BE2C (cell line): ENCODE data around the gene RAMP3.
A peak's percentile ranks its signal among the peaks of the same experiment; 100 is the strongest.

ENCODE experiments used
- DNase-seq: peaks from one replicate; pipeline ENCODE4 v3.0.0-alpha.2; 2020
- H3K27me3 ChIP-seq: fragments of 250-450 bp; sonication (Bioruptor Pico); 2 replicates; pipeline ENCODE4 v1.5.1; 2020; ENCODE audit warnings: mild to moderate bottlenecking
- H3K36me3 ChIP-seq: fragments of 250-450 bp; sonication (Bioruptor Pico); 2 replicates; pipeline ENCODE4 v1.5.1; 2020; ENCODE audit warnings: mild to moderate bottlenecking
- H3K4me1 ChIP-seq: fragments of 250-450 bp; sonication (Bioruptor Pico); 2 replicates; pipeline ENCODE4 v1.5.1; 2020
- H3K4me3 ChIP-seq: 2 replicates; pipeline ENCODE4 v1.5.1; 2011; ENCODE audit warnings: low read depth, low read length
- H3K9me3 ChIP-seq: fragments of 250-450 bp; sonication (Bioruptor Pico); 2 replicates; pipeline ENCODE4 v1.5.1; 2020
- CTCF ChIP-seq: IDR thresholded peaks from 2 replicates; pipeline ENCODE4 v1.5.1; 2012; ENCODE audit warnings: mild to moderate bottlenecking, low read depth, low read length

The RAMP3 gene

DNA sequence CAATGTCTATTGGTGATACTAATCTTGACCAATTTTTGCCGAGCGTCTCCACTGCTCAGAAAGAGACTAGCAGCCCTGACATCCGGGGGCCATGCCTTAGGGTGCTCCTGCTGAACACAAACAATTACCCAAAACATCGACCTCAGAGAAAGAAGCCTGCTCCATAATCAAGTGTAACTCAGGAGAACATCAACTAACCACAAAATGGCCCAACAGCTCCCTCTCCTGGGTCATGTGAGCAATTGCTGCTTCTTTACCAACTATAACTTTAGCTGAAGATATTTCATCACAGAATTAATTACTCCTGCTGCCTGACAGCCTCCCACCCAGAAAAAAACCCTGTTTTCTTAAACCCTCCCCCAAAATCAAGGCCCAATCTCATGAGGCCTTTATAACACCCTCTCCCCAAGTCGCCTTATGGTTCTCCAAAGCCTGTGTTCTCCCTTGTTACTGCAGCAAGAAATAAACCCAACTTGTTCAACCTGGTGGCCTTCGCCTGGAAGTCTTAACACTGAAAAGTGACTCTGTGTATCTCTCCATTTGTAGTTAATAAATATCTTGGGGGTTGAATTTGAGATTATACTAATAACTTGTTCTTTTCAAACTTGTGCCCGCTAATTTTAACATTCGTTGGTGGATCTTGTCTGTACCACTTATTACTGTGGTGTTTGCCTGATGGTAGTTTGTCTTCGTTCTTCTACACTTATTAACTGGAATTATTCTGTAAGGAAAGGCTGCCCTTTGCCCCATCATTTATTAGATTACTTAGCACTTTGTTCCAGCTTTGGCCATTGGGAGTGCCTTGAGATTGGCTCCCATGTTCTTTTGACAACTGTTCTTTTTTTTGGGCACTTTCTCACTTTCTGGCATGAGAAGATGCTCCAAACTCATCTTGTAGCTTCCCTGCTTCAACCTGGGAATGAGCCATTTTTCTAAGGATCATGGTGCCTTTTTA, 21.2 kb upstream of the RAMP3 start:
- TF ChIP-seq CTCF, result peak; percentile 94
- DNase-seq, result peak; percentile 55
- Histone ChIP-seq H3K4me3 (no peak overlapping the region), H3K4me1 (no peaks in the 10 kb centered on the region), H3K27me3 (no peaks in the 10 kb centered on the region), H3K9me3 (no peaks in the 10 kb centered on the region), H3K36me3 (no peaks in the 10 kb centered on the region)

GRCh38 chr7:45138433-45139267, 18.9 kb upstream of the RAMP3 start:
- no peak for DNase-seq
- H3K27me3 ChIP-seq, result no peaks in the 10 kb centered on the region

DNA sequence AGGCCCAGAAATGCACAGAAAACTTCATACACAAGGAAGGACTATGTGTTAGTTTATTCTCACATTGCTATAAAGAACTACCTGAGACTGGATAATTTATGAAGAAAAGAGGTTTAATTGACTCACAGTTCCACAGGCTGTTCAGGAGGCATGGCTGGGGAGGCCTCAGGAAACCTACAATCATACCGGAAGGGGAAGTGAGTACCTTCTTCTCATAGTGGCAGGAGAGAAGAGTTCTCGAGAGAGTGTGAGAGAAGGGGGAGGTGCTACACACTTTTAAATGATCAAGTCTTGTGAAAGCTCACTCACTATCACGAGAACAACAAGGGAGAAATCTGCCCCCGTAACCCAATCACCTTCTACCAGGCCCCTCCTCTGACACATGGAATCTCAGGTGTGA, 16.8 kb upstream of the RAMP3 start:
- H3K9me3 ChIP-seq, result no peaks in the 10 kb centered on the region
- no peak for DNase-seq
- no peaks in the 10 kb centered on the region for H3K4me1 ChIP-seq
- TF ChIP-seq CTCF, result no peak
- no peaks in the 10 kb centered on the region for H3K36me3 ChIP-seq
- H3K27me3 ChIP-seq, result no peaks in the 10 kb centered on the region
- H3K4me3 ChIP-seq, result no peak overlapping the region

More at GRCh38 chr7:45138433-45139267, 18.9 kb upstream of the RAMP3 start:
- TF ChIP-seq CTCF, result no peak
- Histone ChIP-seq H3K36me3 (no peaks in the 10 kb centered on the region), H3K9me3 (no peaks in the 10 kb centered on the region), H3K4me1 (no peaks in the 10 kb centered on the region), H3K4me3 (no peak overlapping the region)

DNA sequence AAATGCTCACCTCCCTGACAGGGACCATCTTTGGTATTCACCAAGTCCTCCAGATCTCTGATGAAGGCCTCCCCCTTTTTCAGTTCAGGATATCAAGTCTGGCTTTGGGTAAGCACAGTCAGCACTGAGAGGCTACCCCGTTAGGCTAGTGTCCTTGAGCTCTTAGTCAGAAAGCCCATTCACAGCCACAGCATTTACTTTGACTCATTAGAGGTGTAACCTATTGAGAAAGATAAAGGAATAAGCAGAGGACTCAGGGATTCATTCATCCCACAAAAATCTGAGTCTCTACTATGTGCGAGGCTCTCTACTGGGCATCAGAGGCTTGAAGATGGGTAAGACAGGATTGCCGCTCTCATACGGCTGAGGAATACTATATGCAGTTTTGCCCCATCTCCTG, 14.0 kb upstream of the RAMP3 start:
- H3K4me1 ChIP-seq, result no peaks in the 10 kb centered on the region
- H3K27me3 ChIP-seq, result no peaks in the 10 kb centered on the region
- no peak for TF ChIP-seq CTCF
- no peaks in the 10 kb centered on the region for H3K9me3 ChIP-seq
- no peak for DNase-seq
- H3K36me3 ChIP-seq, result no peaks in the 10 kb centered on the region
- no peak overlapping the region for H3K4me3 ChIP-seq

- Histone ChIP-seq H3K4me3 (no peak overlapping the region), H3K4me1 (no peaks in the 10 kb centered on the region), H3K27me3 (no peaks in the 10 kb centered on the region), H3K9me3 (no peaks in the 10 kb centered on the region), H3K36me3 (no peaks in the 10 kb centered on the region)
- TF ChIP-seq CTCF, result no peak
- no peak for DNase-seq
These were observed 11.7 kb upstream of the RAMP3 start for GRCh38 chr7:45145881-45146280.
